Lower leg skin (tissue), 4 donors: Measurements from ENCODE around the gene EMC9. TPM values are rescaled to one million over a fixed set of nuclear protein-coding genes. Genes with fewer than 3 reads are reported as not detected.
A peak's percentile ranks its signal among the peaks of the same experiment; 100 is the strongest.

ENCODE experiments used
- DNase-seq, 2 donors: peaks; one replicate each; pipeline ENCODE4 v3.0.0-alpha.2; 2019; ENCODE audit warnings: low spot score in 2 of 2
- H3K4me3 ChIP-seq: fragments of 200-600 bp; sonication (generic); 2 replicates; pipeline ENCODE4 v1.5.1; 2017; ENCODE audit warnings: mild to moderate bottlenecking, low read depth; ENCODE audit not compliant: poor library complexity, severe bottlenecking
- CTCF ChIP-seq, 3 donors: fragments of 450-650 bp; IDR thresholded peaks; one replicate each; pipeline ENCODE4 v1.5.1; 2016; ENCODE audit warnings: antibody characterized with exemption in 3 of 3, mild to moderate bottlenecking in 3 of 3, moderate library complexity in 2 of 3
- POLR2A ChIP-seq, 2 donors: fragments of 450-650 bp; IDR thresholded peaks; one replicate each; pipeline ENCODE4 v1.6.1; 2016 to 2017; ENCODE audit warnings: antibody characterized with exemption in 2 of 2, mild to moderate bottlenecking in 1 of 2, moderate library complexity in 1 of 2
- WGBS, 2 donors: methylation state at CpG; one replicate each; pipeline ENCODE4 v1.1.5; 2018; 5-methylcytosine and 5-hydroxymethylcytosine counted together
- intact Hi-C: fragments of 100-400 bp; cut with DNase I; formaldehyde crosslinking; loops from one replicate; pipeline ENCODE4 v1.15.0; 2023; ENCODE audit warnings: low total_unique reads
- total RNA-seq, 4 donors: library from RNA; depleted of rRNA; stranded (reverse); fragments of >200 nt; gene quantifications; one replicate each; pipeline ENCODE4 v1.1.0, GENCODE V29; 2016

Gene EMC9
- total RNA-seq, 4 donors from 2014 or later = 13.3 to 21.8 (median 20.6) TPM

GRCh38 chr14:24156840-24157239 lies 15.4 kb upstream of the EMC9 start:
- TF ChIP-seq CTCF (IDR thresholded peaks at IDR 0.05) (no peak), POLR2A (IDR thresholded peaks at IDR 0.05) (no peak)
- DNase-seq = no peak
- H3K4me3 ChIP-seq = no peak overlapping the region
- intact Hi-C loops = no loop called here
- WGBS, 2 donors = 79 to 83% methylated on average over 1 of the region's 1 CpG

GRCh38 chr14:24155100-24155499 lies 13.7 kb upstream of the EMC9 start:
- WGBS, 2 donors = 95 to 96% methylated on average over 10 of the region's 10 CpGs
- TF ChIP-seq CTCF (IDR thresholded peaks at IDR 0.05) = no peak
- TF ChIP-seq POLR2A (IDR thresholded peaks at IDR 0.05) = no peak
- no peak for DNase-seq
- intact Hi-C loops = no loop called here
- H3K4me3 ChIP-seq = no peak overlapping the region

- no peak for DNase-seq
- WGBS, 2 donors = 90 to 94% methylated on average over 13 to 16 of the region's 16 CpGs
- H3K4me3 ChIP-seq = no peak overlapping the region
- intact Hi-C loops = no loop called here
- TF ChIP-seq POLR2A (IDR thresholded peaks at IDR 0.05) = no peak
- TF ChIP-seq CTCF (IDR thresholded peaks at IDR 0.05) = peak in 1 of 3 donors; percentile 7
Measured at GRCh38 chr14:24151404-24152080, 10.2 kb upstream of the EMC9 start.

GRCh38 chr14:24150993-24151392 lies 9.6 kb upstream of the EMC9 start:
- no peak for DNase-seq
- WGBS, 2 donors = 90% methylated on average over 9 of the region's 9 CpGs
- intact Hi-C loops = no loop called here
- no peak overlapping the region for H3K4me3 ChIP-seq
- TF ChIP-seq CTCF (IDR thresholded peaks at IDR 0.05) (no peak), POLR2A (IDR thresholded peaks at IDR 0.05) (no peak)

GRCh38 chr14:24150567-24150966 lies 9.2 kb upstream of the EMC9 start:
- peak in 1 of 2 donors; percentile 82 for DNase-seq
- 87 to 92% methylated on average over 9 of the region's 9 CpGs for WGBS, 2 donors
- intact Hi-C loops = no loop called here

More at GRCh38 chr14:24150567-24150966, 9.2 kb upstream of the EMC9 start:
- H3K4me3 ChIP-seq = no peak overlapping the region
- TF ChIP-seq CTCF (IDR thresholded peaks at IDR 0.05) (no peak), POLR2A (IDR thresholded peaks at IDR 0.05) (no peak)
